HUES64 (cell line): ENCODE data around the gene MTCH1.

Experiments used
- H3K27ac ChIP-seq: 2 replicates; pipeline ENCODE4 v1.7.0; 2013; ENCODE audit warnings: low read depth, low read length, inconsistent platforms
- H3K27me3 ChIP-seq: 2 replicates; pipeline ENCODE4 v1.6.1; 2013; ENCODE audit warnings: mild to moderate bottlenecking, low read length; ENCODE audit not compliant: insufficient read depth
- H3K36me3 ChIP-seq: 2 replicates; pipeline ENCODE4 v1.6.1; 2013; ENCODE audit warnings: mild to moderate bottlenecking, low read length; ENCODE audit not compliant: insufficient read depth
- H3K4me1 ChIP-seq: 2 replicates; pipeline ENCODE4 v1.6.1; 2013; ENCODE audit warnings: mild to moderate bottlenecking, low read length, moderate library complexity; ENCODE audit not compliant: insufficient read depth
- H3K4me3 ChIP-seq: 2 replicates; pipeline ENCODE4 v1.5.1; 2013; ENCODE audit warnings: mild to moderate bottlenecking, low read length, moderate library complexity
- H3K9ac ChIP-seq: 2 replicates; pipeline ENCODE4 v1.6.1; 2013; ENCODE audit warnings: mild to moderate bottlenecking, low read depth, low read length
- H3K9me3 ChIP-seq: 2 replicates; pipeline ENCODE4 v1.6.1; 2013; ENCODE audit warnings: low read depth, low read length; ENCODE audit not compliant: insufficient read depth
- WGBS: fragments of 150-250, 120-280 bp; methylation state at CpG from one replicate; pipeline ENCODE4 v1.1.7; 2013; ENCODE audit warnings: missing lambda C conversion rate; 5-methylcytosine and 5-hydroxymethylcytosine counted together

The MTCH1 gene

GRCh38 chr6:37014667-37015066 lies 28.7 kb upstream of the MTCH1 start:
- H3K9me3 ChIP-seq: no peaks in the 10 kb centered on the region
- H3K4me3 ChIP-seq: no peak overlapping the region
- no peak overlapping the region for H3K27ac ChIP-seq
- no peak overlapping the region for H3K9ac ChIP-seq
- no peaks in the 10 kb centered on the region for H3K4me1 ChIP-seq
- H3K27me3 ChIP-seq: no peaks in the 10 kb centered on the region
- H3K36me3 ChIP-seq: no peaks in the 10 kb centered on the region
- 95% methylated on average over 12 of the region's 12 CpGs for WGBS

GRCh38 chr6:37013516-37014491 lies 27.8 kb upstream of the MTCH1 start:
- Histone ChIP-seq H3K9ac (no peak overlapping the region), H3K36me3 (no peaks in the 10 kb centered on the region), H3K4me1 (no peaks in the 10 kb centered on the region), H3K9me3 (no peaks in the 10 kb centered on the region), H3K27ac (no peak overlapping the region), H3K27me3 (no peaks in the 10 kb centered on the region), H3K4me3 (no peak overlapping the region)
- 88% methylated on average over 21 of the region's 21 CpGs for WGBS

GRCh38 chr6:37011656-37012378 lies 25.8 kb upstream of the MTCH1 start:
- WGBS: 91% methylated on average over 11 of the region's 11 CpGs

DNA sequence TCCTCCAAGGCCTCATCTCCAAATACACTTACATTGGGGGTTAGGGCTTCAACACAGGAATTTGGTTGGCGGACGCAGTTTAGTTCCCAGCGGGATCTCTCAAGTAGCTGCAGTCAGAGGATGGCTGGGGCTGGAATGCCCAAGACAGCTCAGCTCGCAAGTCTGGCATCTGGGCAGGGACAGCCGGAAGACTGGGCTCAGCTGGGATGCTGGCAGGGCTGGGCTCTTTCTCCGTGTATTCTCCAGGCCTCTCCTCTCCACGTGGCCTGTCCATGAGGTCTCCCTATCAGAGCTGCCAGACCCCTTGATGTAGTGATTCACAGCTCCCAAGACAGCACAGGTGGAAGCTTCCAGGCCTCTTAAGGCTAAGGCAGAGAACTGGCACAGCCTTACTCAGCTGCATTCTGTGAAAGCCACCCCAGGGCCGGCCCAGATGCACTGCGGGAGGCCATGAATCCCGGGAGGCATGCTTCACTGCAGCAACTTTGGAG lies 24.5 kb upstream of the MTCH1 start:
- no peak overlapping the region for H3K9ac ChIP-seq
- no peaks in the 10 kb centered on the region for H3K27me3 ChIP-seq
- no peaks in the 10 kb centered on the region for H3K36me3 ChIP-seq
- 89% methylated on average over 10 of the region's 10 CpGs for WGBS
- no peaks in the 10 kb centered on the region for H3K9me3 ChIP-seq
- H3K4me1 ChIP-seq: no peaks in the 10 kb centered on the region
- no peak overlapping the region for H3K4me3 ChIP-seq
- no peak overlapping the region for H3K27ac ChIP-seq

More at GRCh38 chr6:37011656-37012378, 25.8 kb upstream of the MTCH1 start:
- Histone ChIP-seq H3K36me3 (no peaks in the 10 kb centered on the region), H3K27ac (no peak overlapping the region), H3K27me3 (no peaks in the 10 kb centered on the region), H3K9me3 (no peaks in the 10 kb centered on the region), H3K4me1 (no peaks in the 10 kb centered on the region), H3K9ac (no peak overlapping the region), H3K4me3 (no peak overlapping the region)

DNA sequence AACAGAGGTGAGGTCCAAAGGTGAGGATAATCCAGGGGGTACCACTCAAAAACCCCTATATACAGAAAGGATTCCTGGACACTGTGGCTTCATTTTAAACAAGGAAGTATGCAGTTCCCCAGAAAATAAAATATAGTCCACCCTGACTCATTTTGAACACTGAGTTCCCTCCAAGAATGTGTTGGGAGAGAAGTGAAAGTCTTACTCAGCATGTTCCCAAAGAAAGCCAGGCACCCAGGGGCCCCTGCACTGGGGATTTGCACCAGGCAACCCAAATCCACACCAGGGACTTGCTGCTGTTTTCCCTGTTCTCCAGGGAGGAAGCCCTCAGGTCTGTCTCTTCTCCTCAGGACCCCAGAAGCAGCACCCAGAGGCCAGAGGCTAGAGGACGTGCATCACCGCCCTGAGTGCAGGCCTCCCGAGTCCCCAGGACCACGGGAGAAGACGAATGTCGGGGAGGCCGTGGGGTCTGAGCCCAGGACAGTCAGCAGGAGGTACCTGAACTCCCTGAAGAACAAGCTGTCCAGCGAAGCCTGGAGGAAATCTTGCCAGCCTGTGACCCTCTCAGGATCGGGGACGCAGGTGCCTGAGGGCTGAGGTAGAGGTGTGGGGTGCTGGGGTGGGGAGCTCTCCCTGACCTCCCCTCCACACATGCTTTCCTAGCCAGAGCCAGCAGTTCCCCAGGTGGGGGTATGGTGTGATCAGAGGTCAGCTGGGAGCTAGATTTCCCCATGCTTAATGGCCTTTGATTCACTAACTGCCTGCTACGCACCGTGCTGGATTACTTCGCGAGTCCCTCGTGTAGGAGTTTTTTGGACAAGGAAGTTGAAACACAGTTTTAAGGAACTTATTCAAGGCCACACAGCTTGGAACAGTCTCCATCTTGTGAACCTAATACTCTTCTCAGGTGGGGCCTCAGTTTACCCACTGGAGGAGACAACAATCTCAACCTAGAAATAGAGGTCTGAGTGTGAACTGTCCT lies 22.8 kb upstream of the MTCH1 start:
- Histone ChIP-seq H3K27me3 (no peaks in the 10 kb centered on the region), H3K4me1 (no peaks in the 10 kb centered on the region), H3K4me3 (no peak overlapping the region), H3K27ac (no peak overlapping the region), H3K9me3 (no peaks in the 10 kb centered on the region), H3K9ac (no peak overlapping the region), H3K36me3 (no peaks in the 10 kb centered on the region)
- WGBS: 93% methylated on average over 15 of the region's 15 CpGs

DNA sequence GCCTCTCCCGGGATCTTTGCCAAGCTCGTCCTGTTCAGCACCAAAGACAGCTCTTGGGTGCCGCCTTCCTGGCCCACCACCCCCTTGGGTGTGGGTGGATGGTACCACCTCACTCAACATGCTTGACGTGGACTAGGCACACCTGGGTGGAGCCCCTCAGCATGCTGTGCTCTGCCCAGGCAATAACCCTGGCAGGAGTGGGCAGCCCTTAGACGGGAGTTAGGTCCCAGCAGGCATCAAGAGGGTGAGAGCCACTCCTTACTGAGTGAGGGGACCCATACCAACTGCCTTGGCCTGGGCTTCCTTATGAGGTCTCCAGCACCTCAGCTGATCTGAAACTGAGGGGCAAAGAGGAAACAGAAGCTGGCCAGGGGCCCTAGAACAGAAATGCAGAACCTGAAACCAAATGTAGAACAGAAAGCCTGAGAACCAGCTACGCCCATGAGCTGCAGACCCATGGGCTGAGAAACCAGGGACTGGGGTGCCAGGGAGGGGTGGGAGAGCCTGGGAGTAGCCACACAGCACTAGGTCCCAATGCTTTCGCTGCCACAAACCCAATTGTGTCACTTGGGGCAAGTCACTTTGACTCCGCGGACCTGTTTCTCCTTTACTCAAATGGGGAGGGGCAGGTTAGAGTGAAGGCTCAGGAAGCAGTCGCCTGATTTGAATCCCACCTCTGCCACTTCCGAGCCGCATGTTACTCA lies 21.5 kb upstream of the MTCH1 start:
- WGBS: 84% methylated on average over 12 of the region's 12 CpGs
- no peak overlapping the region for H3K9ac ChIP-seq
- H3K36me3 ChIP-seq: no peaks in the 10 kb centered on the region
- H3K4me3 ChIP-seq: no peak overlapping the region
- H3K9me3 ChIP-seq: no peaks in the 10 kb centered on the region
- no peaks in the 10 kb centered on the region for H3K27me3 ChIP-seq
- no peaks in the 10 kb centered on the region for H3K4me1 ChIP-seq
- no peak overlapping the region for H3K27ac ChIP-seq

GRCh38 chr6:37006793-37007339 lies 20.9 kb upstream of the MTCH1 start:
- Histone ChIP-seq H3K9me3 (no peaks in the 10 kb centered on the region), H3K4me1 (no peaks in the 10 kb centered on the region), H3K27me3 (no peaks in the 10 kb centered on the region), H3K9ac (no peak overlapping the region), H3K36me3 (no peaks in the 10 kb centered on the region), H3K27ac (no peak overlapping the region), H3K4me3 (no peak overlapping the region)
- WGBS: 90% methylated on average over 5 of the region's 5 CpGs

DNA sequence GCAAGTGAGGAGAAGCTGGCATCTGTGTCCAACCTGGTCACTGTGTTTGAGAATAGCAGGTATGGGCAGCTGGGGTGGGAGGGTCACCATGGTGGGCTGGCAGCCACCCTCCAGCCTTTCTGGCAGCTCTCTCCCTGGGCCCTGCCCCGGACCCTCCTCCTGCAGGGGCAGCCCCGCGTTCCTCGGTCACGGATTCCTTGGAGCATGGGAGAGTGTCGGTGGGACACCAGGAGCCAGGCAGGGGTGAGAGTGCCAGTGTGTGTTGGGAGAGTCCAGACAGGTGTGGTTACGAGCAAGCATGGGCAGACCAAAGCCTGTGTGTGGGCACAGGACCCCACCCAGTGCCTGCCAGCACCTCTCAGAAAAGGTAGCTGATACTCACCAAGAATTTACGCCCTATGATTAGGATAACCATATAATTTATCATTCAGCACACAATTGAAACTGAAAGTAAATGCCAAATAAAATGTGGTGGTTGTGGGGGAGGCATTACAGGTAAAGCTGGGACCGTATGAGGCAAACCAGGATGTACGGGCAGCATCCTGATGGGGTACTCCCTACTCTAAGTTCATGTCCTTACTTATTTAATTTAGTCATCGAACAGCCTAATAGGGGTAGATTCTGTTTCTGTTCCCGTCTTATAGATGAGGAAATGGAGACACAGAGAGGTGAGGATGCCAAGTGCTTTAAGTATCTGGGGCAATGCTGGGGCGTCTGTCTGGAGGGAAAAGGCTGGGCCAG lies 20.0 kb upstream of the MTCH1 start:
- no peaks in the 10 kb centered on the region for H3K4me1 ChIP-seq
- no peak overlapping the region for H3K27ac ChIP-seq
- no peaks in the 10 kb centered on the region for H3K9me3 ChIP-seq
- H3K27me3 ChIP-seq: no peaks in the 10 kb centered on the region
- 91% methylated on average over 13 of the region's 13 CpGs for WGBS
- no peak overlapping the region for H3K9ac ChIP-seq
- no peak overlapping the region for H3K4me3 ChIP-seq
- no peaks in the 10 kb centered on the region for H3K36me3 ChIP-seq

- H3K36me3 ChIP-seq: no peaks in the 10 kb centered on the region
- no peaks in the 10 kb centered on the region for H3K9me3 ChIP-seq
- no peak within 1 kb of the TSS for H3K27ac ChIP-seq
- no peaks in the 10 kb centered on the region for H3K4me1 ChIP-seq
- no peak within 1 kb of the TSS for H3K9ac ChIP-seq
- no peak within 1 kb of the TSS for H3K4me3 ChIP-seq
- WGBS: 93% methylated on average over 14 of the region's 14 CpGs
- no peaks in the 10 kb centered on the region for H3K27me3 ChIP-seq
Observed at GRCh38 chr6:37005061-37005810, 19.2 kb upstream of the MTCH1 start, which contains the start of gene FGD2. FGD2 (plus strand) TSS chr6:37005655; CDS start chr6:37005818, 163 bp downstream.
